HepG2 (cell line): ENCODE data around the gene SLC35A2. TPM values are rescaled to one million over a fixed set of nuclear protein-coding genes. Genes with fewer than 3 reads are reported as not detected.
A peak's percentile ranks its signal among the peaks of the same experiment; 100 is the strongest.

Source experiments
- ATAC-seq: fragments of 200-7000 bp; cut with Tn5 transposase; 3 replicates; pipeline ENCODE4 v1.9.1; 2020; ENCODE audit warnings: mild to moderate bottlenecking, moderate library complexity
- BruUV-seq: library from RNA; stranded (reverse); fragments of 400-500 nt; replicated peaks from 2 replicates; lab custom pipeline; 2021; lab: Mats Ljungman, UMichigan
- CTCF ChIA-PET: fragments of 300-600 bp; formaldehyde crosslinking; extraction: SDS; loops from one replicate; lab custom pipeline; 2021; ENCODE audit warnings: low total read pairs, inconsistent platforms, low intra/inter-chr PET ratio; lab: Yijun Ruan, JAX
- POLR2A ChIA-PET: fragments of 350-600 bp; sonication (Branson Sonifier 250); formaldehyde crosslinking; loops from one replicate; lab custom pipeline; 2020; ENCODE audit warnings: antibody characterized with exemption, inconsistent platforms; lab: Yijun Ruan, JAX
- DNase-seq: peaks from one replicate; pipeline ENCODE4 v3.0.0-alpha.2; 2015; ENCODE audit warnings: low spot score
- FAIRE-seq: peaks from 3 replicates; lab custom pipeline; 2011; peaks lifted over from hg19 to GRCh38; lab: Jason Lieb, UNC
- H2AFZ ChIP-seq: one replicate; pipeline ENCODE4 v1.6.1; 2011; ENCODE audit warnings: low read length, inconsistent platforms
- H3K27ac ChIP-seq: fragments of 300-600 bp; 3 replicates; pipeline ENCODE4 v1.8.0; 2011; ENCODE audit warnings: mixed run types, mild to moderate bottlenecking, mixed read lengths, low read length, inconsistent platforms; ENCODE audit not compliant: insufficient read depth; ENCODE audit errors: extremely low read length
- H3K27me3 ChIP-seq, 2 experiments: fragments of 200-600 bp in 1 of 2; 2 replicates in 1 of 2; 3 replicates in 1 of 2; pipeline versions ENCODE4 v1.6.0 to v1.8.0; 2011; ENCODE audit warnings: low read length in 2 of 2, mild to moderate bottlenecking in 2 of 2, moderate library complexity in 2 of 2, inconsistent platforms in 1 of 2; ENCODE audit not compliant: insufficient read depth in 2 of 2, control insufficient read depth in 1 of 2
- H3K36me3 ChIP-seq, 2 experiments: fragments of 200-600 bp in 1 of 2; replicated peaks in 1 of 2; 2 replicates in 1 of 2; 3 replicates in 1 of 2; pipeline versions ENCODE4 v1.5.1 to v1.8.0; 2011; ENCODE audit warnings: low read length in 2 of 2, inconsistent platforms in 1 of 2; ENCODE audit not compliant: insufficient read depth in 2 of 2, control insufficient read depth in 1 of 2
- H3K4me1 ChIP-seq: 2 replicates; pipeline ENCODE4 v1.5.1; 2012; ENCODE audit warnings: low read length, inconsistent platforms; ENCODE audit not compliant: insufficient read depth
- H3K4me2 ChIP-seq: 2 replicates; pipeline ENCODE4 v1.6.0; 2011; ENCODE audit warnings: low read depth, low read length, inconsistent platforms
- H3K4me3 ChIP-seq, 3 experiments: fragments of 200-600 bp in 1 of 3; sonication (generic), shearing (Covaris generic) in 1 of 3; replicated peaks in 1 of 3; 2 replicates each; pipeline ENCODE4 v1.5.1; 2011 to 2016; ENCODE audit warnings: low read length in 3 of 3, inconsistent platforms in 2 of 3, low read depth in 2 of 3, mild to moderate bottlenecking in 2 of 3, control low read depth in 1 of 3, mixed read lengths in 1 of 3; ENCODE audit not compliant: insufficient read depth in 1 of 3
- H3K79me2 ChIP-seq: one replicate; pipeline ENCODE4 v1.6.1; 2011; ENCODE audit warnings: low read length, inconsistent platforms; ENCODE audit not compliant: insufficient read depth
- H3K9ac ChIP-seq: 2 replicates; pipeline ENCODE4 v1.6.0; 2011; ENCODE audit warnings: mild to moderate bottlenecking, low read depth, low read length, inconsistent platforms; ENCODE audit not compliant: insufficient read depth
- H3K9me3 ChIP-seq: 2 replicates; pipeline ENCODE4 v1.5.1; 2012; ENCODE audit warnings: mild to moderate bottlenecking, low read length
- H4K20me1 ChIP-seq: 2 replicates; pipeline ENCODE4 v1.6.0; 2011; ENCODE audit warnings: inconsistent platforms, mild to moderate bottlenecking, low read length, moderate library complexity; ENCODE audit not compliant: insufficient read depth
- ELF4 ChIP-seq: sonication (generic); formaldehyde crosslinking; IDR thresholded peaks from 2 replicates; pipeline ENCODE4 v1.5.0; 2020; ENCODE audit warnings: missing genetic modification reagents, mild to moderate bottlenecking, moderate library complexity, borderline replicate concordance
- MEIS1 ChIP-seq: sonication (generic); formaldehyde crosslinking; IDR thresholded peaks from 2 replicates; pipeline ENCODE4 v1.9.0; 2021; ENCODE audit warnings: mild to moderate bottlenecking, missing genetic modification reagents, moderate library complexity, borderline replicate concordance
- NCOA5 ChIP-seq: sonication (generic); formaldehyde crosslinking; IDR thresholded peaks from 2 replicates; pipeline ENCODE4 v1.4.0; 2020; ENCODE audit warnings: missing genetic modification reagents
- NFYC ChIP-seq: IDR thresholded peaks from 2 replicates; pipeline ENCODE4 v1.6.1; 2016; ENCODE audit warnings: missing genetic modification reagents, missing compliant biosample characterization
- RBFOX2 ChIP-seq: fragments of 200-400 bp; formaldehyde crosslinking; IDR thresholded peaks from 2 replicates; pipeline ENCODE4 v1.6.1; 2017; ENCODE audit warnings: low read depth, mild to moderate bottlenecking, low read length
- RORA ChIP-seq: sonication (generic); formaldehyde crosslinking; IDR thresholded peaks from 2 replicates; pipeline ENCODE4 v1.5.0; 2020; ENCODE audit warnings: mild to moderate bottlenecking, missing genetic modification reagents, moderate library complexity
- SYNCRIP ChIP-seq: fragments of 200-400 bp; formaldehyde crosslinking; IDR thresholded peaks from 2 replicates; pipeline ENCODE4 v1.6.1; 2018; ENCODE audit warnings: mild to moderate bottlenecking, low read depth, low read length; ENCODE audit not compliant: insufficient read depth
- ZNF121 ChIP-seq: sonication (generic); formaldehyde crosslinking; IDR thresholded peaks from 2 replicates; pipeline ENCODE4 v1.5.0; 2020; ENCODE audit warnings: mild to moderate bottlenecking, missing genetic modification reagents
- ZNF367 ChIP-seq: sonication (generic); formaldehyde crosslinking; IDR thresholded peaks from 2 replicates; pipeline ENCODE4 v1.4.0; 2020; ENCODE audit warnings: missing genetic modification reagents, borderline replicate concordance
- ZNF670 ChIP-seq: sonication (generic); formaldehyde crosslinking; IDR thresholded peaks from 2 replicates; pipeline ENCODE4 v1.8.0; 2022; ENCODE audit warnings: mild to moderate bottlenecking, missing genetic modification reagents, borderline replicate concordance
- ZNF790 ChIP-seq: sonication (generic); formaldehyde crosslinking; IDR thresholded peaks from 2 replicates; pipeline ENCODE4 v1.8.0; 2022; ENCODE audit warnings: missing genetic modification reagents, mild to moderate bottlenecking, borderline replicate concordance
- ZXDC ChIP-seq: sonication (generic); formaldehyde crosslinking; IDR thresholded peaks from 2 replicates; pipeline ENCODE4 v1.5.0; 2020; ENCODE audit warnings: mild to moderate bottlenecking, missing genetic modification reagents
- WGBS: methylation state at CpG from one replicate; pipeline ENCODE4 v1.1.6; 2017; ENCODE audit warnings: low lambda C conversion rate; 5-methylcytosine and 5-hydroxymethylcytosine counted together
- in situ Hi-C: cut with HindIII; loops from 2 replicates; pipeline ENCODE4 v1.10.0; 2017; ENCODE audit warnings: low pct_unique_long_range_greater_than_20kb; ENCODE audit not compliant: extremely low pct_ligation_motif_present
- intact Hi-C: fragments of 100-400 bp; cut with micrococcal nuclease; formaldehyde crosslinking; loops from one replicate; pipeline ENCODE4 v1.10.0; 2022; ENCODE audit not compliant: unreplicated experiment
- polyA plus RNA-seq, 8 experiments: library from polyadenylated mRNA; depleted of rRNA in 3 of 8; stranded (reverse) in 7 of 8; unstranded in 1 of 8; fragments of >200 nt; fragmentation: Illumina TruSeq in 4 of 8; extraction: Trizol in 4 of 8; gene quantifications; 2 replicates each; pipeline versions ENCODE4 v1.2.1 to v1.2.3, GENCODE V29; 2011 to 2016; ENCODE audit warnings: low read depth in 4 of 8, missing spikeins in 1 of 8, mixed read lengths in 1 of 8; ENCODE audit not compliant: insufficient read depth in 1 of 8
- total RNA-seq, 5 experiments: library from RNA; depleted of rRNA; stranded (reverse); fragments of >200 nt; fragmentation: Illumina TruSeq; extraction: Trizol; gene quantifications; 2 replicates each; pipeline ENCODE4 v1.2.3, GENCODE V29; 2016; ENCODE audit warnings: low read depth in 1 of 5
- TF ChIP-seq, protein P1 (sequence below): sonication (generic); formaldehyde crosslinking; IDR thresholded peaks from 2 replicates; pipeline ENCODE4 v1.4.0; 2020; ENCODE audit warnings: missing genetic modification reagents
- TF ChIP-seq, protein P2 (sequence below): sonication (generic); formaldehyde crosslinking; IDR thresholded peaks from 2 replicates; pipeline ENCODE4 v1.4.0; 2020; ENCODE audit warnings: missing genetic modification reagents

Gene SLC35A2
- total and polyA plus RNA-seq, 2 of the 13 experiments (the other 11 are each of a cell fraction or from before 2014, with no cell fraction given), result 32.1 to 40.8 TPM

GRCh38 chrX:48905090-48905790, 6.2 kb downstream of the SLC35A2 start:
- H3K36me3 ChIP-seq, result peaks cover 13 to 14% of the 10 kb centered on the region in 2 experiments
- intact Hi-C loops, result no loop called here
- no TSS peak for BruUV-seq

DNA sequence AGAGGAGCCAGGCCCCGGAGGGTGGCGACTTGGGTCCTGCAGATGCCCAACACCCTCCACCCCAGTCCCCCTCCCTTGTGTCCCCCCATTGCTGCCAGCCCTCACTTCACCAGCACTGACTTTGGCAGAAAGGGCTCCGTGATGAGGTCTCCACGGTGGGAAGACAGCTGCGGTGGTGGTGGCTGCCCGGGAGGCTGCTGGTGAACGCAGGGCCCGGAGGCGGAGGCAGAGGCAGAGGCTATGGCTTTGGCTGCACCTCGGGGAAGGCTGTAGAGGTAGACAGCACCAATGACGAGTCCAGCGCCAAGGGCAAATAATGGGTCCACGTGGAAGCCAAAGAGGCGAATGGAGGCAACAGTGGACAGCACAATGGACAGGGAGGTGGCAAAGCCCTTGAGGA, 6.8 kb downstream of the SLC35A2 start:
- H3K4me2 ChIP-seq, result no peak overlapping the region
- ATAC-seq (peak; percentile 19), FAIRE-seq (no peak), DNase-seq (no peak)
- peaks cover under 1% of the 10 kb centered on the region for H3K79me2 ChIP-seq
- H3K27ac ChIP-seq, result no peak overlapping the region
- in situ Hi-C loops, result no loop called here
- POLR2A ChIA-PET, result interaction anchor here (1.8 kb wide), 1 partner anchor 13 kb away, joined by 5 read pairs; no protein-coding TSS in a partner anchor
- H3K36me3 ChIP-seq, result peaks cover 13 to 14% of the 10 kb centered on the region in 2 experiments
- peaks cover 14% of the 10 kb centered on the region for H3K4me1 ChIP-seq
- 98% methylated on average over 8 of the region's 14 CpGs for WGBS
- no peaks in the 10 kb centered on the region for H3K27me3 ChIP-seq
- no peak overlapping the region for H2AFZ ChIP-seq
- no peaks in the 10 kb centered on the region for H4K20me1 ChIP-seq
- no peak overlapping the region for H3K4me3 ChIP-seq
- no peak overlapping the region for H3K9ac ChIP-seq
- CTCF ChIA-PET, result no interaction called here
- intact Hi-C loops, result no loop called here
- H3K9me3 ChIP-seq, result no peaks in the 10 kb centered on the region
- BruUV-seq, result no TSS peak
- TF ChIP-seq ZNF367 (CRISPR knock-in tag) (no peak), ZNF670 (no peak), ZNF121 (CRISPR knock-in tag) (no peak), MEIS1 (CRISPR knock-in tag) (no peak), ELF4 (CRISPR knock-in tag) (no peak), ZXDC (CRISPR knock-in tag) (no peak), RORA (CRISPR knock-in tag) (no peak), ZNF790 (no peak), SYNCRIP (no peak), NCOA5 (CRISPR knock-in tag) (no peak)
- TF ChIP-seq, protein P1, sequence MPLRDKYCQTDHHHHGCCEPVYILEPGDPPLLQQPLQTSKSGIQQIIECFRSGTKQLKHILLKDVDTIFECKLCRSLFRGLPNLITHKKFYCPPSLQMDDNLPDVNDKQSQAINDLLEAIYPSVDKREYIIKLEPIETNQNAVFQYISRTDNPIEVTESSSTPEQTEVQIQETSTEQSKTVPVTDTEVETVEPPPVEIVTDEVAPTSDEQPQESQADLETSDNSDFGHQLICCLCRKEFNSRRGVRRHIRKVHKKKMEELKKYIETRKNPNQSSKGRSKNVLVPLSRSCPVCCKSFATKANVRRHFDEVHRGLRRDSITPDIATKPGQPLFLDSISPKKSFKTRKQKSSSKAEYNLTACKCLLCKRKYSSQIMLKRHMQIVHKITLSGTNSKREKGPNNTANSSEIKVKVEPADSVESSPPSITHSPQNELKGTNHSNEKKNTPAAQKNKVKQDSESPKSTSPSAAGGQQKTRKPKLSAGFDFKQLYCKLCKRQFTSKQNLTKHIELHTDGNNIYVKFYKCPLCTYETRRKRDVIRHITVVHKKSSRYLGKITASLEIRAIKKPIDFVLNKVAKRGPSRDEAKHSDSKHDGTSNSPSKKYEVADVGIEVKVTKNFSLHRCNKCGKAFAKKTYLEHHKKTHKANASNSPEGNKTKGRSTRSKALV (CRISPR knock-in tag), result no peak
- TF ChIP-seq, protein P2, sequence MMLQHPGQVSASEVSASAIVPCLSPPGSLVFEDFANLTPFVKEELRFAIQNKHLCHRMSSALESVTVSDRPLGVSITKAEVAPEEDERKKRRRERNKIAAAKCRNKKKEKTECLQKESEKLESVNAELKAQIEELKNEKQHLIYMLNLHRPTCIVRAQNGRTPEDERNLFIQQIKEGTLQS (CRISPR knock-in tag), result no peak

More at GRCh38 chrX:48905090-48905790, 6.2 kb downstream of the SLC35A2 start:
- WGBS, result 100% methylated on average over 3 of the region's 20 CpGs
- ChIA-PET POLR2A (no interaction called here), CTCF (no interaction called here)
- no peaks in the 10 kb centered on the region for H4K20me1 ChIP-seq
- no peak for DNase-seq
- FAIRE-seq, result no peak
- peak; percentile 27; the same call in 1 of the 2 replicates for TF ChIP-seq RBFOX2
- no peak for TF ChIP-seq NFYC
- no peak overlapping the region for H3K4me3 ChIP-seq
- H3K9ac ChIP-seq, result no peak overlapping the region
- no peak overlapping the region for H3K27ac ChIP-seq
- in situ Hi-C loops, result no loop called here
- H3K79me2 ChIP-seq, result peaks cover 4% of the 10 kb centered on the region
- no peaks in the 10 kb centered on the region for H3K9me3 ChIP-seq
- peaks cover 19% of the 10 kb centered on the region for H3K4me1 ChIP-seq
- no peak overlapping the region for H2AFZ ChIP-seq
- no peak overlapping the region for H3K4me2 ChIP-seq
- ATAC-seq, result no peak
- H3K27me3 ChIP-seq, result no peaks in the 10 kb centered on the region
